HepG2 (cell line): ENCODE measurements around the gene TUBA4B. TPM values are rescaled to one million over a fixed set of nuclear protein-coding genes. Genes with fewer than 3 reads are reported as not detected.

ENCODE experiments used
- ATF2 ChIP-seq: sonication (generic); formaldehyde crosslinking; IDR thresholded peaks from 2 replicates; pipeline ENCODE4 v1.4.0; 2020; ENCODE audit warnings: missing genetic modification reagents
- ATF4 ChIP-seq, 2 experiments: fragments of 450-650 bp in 1 of 2; sonication (generic) in 1 of 2; formaldehyde crosslinking; IDR thresholded peaks; 2 replicates each; pipeline versions ENCODE4 v1.5.0 to v1.8.0; 2020 to 2022; ENCODE audit warnings: mild to moderate bottlenecking in 1 of 2, missing genetic modification reagents in 1 of 2
- CCAR2 ChIP-seq: fragments of 200-400 bp; formaldehyde crosslinking; optimal IDR thresholded peaks from 2 replicates; pipeline ENCODE3; 2018; ENCODE audit warnings: low read depth, mild to moderate bottlenecking, low read length, moderate library complexity
- CEBPZ ChIP-seq: IDR thresholded peaks from 2 replicates; pipeline ENCODE4 v1.6.1; 2012; ENCODE audit warnings: low read length, improper control_type of control experiment
- CREB1 ChIP-seq, 2 experiments: fragments of 450-650 bp in 1 of 2; IDR thresholded peaks; 2 replicates each; pipeline ENCODE4 v1.6.1; 2016 to 2017; ENCODE audit warnings: control low read depth in 1 of 2, mild to moderate bottlenecking in 1 of 2, missing compliant biosample characterization in 1 of 2, missing genetic modification characterization in 1 of 2
- GABPB1 ChIP-seq: IDR thresholded peaks from 2 replicates; pipeline ENCODE4 v1.6.1; 2016; ENCODE audit warnings: mild to moderate bottlenecking, missing genetic modification reagents, moderate library complexity, missing compliant biosample characterization
- GATAD2A ChIP-seq: IDR thresholded peaks from 2 replicates; pipeline ENCODE4 v1.6.1; 2016
- HIVEP1 ChIP-seq: sonication (generic); formaldehyde crosslinking; IDR thresholded peaks from 2 replicates; pipeline ENCODE4 v1.4.0; 2020; ENCODE audit warnings: mild to moderate bottlenecking, missing genetic modification reagents
- SALL1 ChIP-seq: sonication (generic); formaldehyde crosslinking; IDR thresholded peaks from 2 replicates; pipeline ENCODE4 v1.8.0; 2022; ENCODE audit warnings: mild to moderate bottlenecking, missing genetic modification reagents
- SUZ12 ChIP-seq: fragments of 150-350 bp; IDR thresholded peaks from 2 replicates; pipeline ENCODE4 v1.6.1; 2014; ENCODE audit warnings: low read depth, low read length
- TAF1 ChIP-seq: sonication (generic); formaldehyde crosslinking; IDR thresholded peaks from 2 replicates; pipeline ENCODE4 v1.4.0; 2020; ENCODE audit warnings: missing genetic modification reagents
- THYN1 ChIP-seq: sonication (generic); formaldehyde crosslinking; IDR thresholded peaks from 2 replicates; pipeline ENCODE4 v1.8.1; 2023; ENCODE audit warnings: low read depth, mild to moderate bottlenecking, moderate library complexity, missing genetic modification reagents, borderline replicate concordance
- TP53 ChIP-seq: sonication (generic); formaldehyde crosslinking; conservative IDR thresholded peaks from 2 replicates; pipeline ENCODE4 v1.4.0; 2020; ENCODE audit warnings: missing genetic modification reagents
- ZBTB3 ChIP-seq: sonication (generic); formaldehyde crosslinking; IDR thresholded peaks from 2 replicates; pipeline ENCODE4 v1.4.0; 2020; ENCODE audit warnings: low read depth, mild to moderate bottlenecking, moderate library complexity, missing genetic modification reagents, borderline replicate concordance
- ZEB1 ChIP-seq: IDR thresholded peaks from 2 replicates; pipeline ENCODE4 v1.6.1; 2012; ENCODE audit warnings: mild to moderate bottlenecking, low read depth, inconsistent platforms; ENCODE audit not compliant: insufficient replicate concordance
- ZNF17 ChIP-seq: sonication (generic); formaldehyde crosslinking; IDR thresholded peaks from 2 replicates; pipeline ENCODE4 v1.5.0; 2020; ENCODE audit warnings: mild to moderate bottlenecking, missing genetic modification reagents
- ZNF326 ChIP-seq: sonication (generic); formaldehyde crosslinking; IDR thresholded peaks from 2 replicates; pipeline ENCODE4 v1.4.0; 2020; ENCODE audit warnings: missing genetic modification reagents, borderline replicate concordance
- ZNF350 ChIP-seq: sonication (generic); formaldehyde crosslinking; IDR thresholded peaks from 2 replicates; pipeline ENCODE4 v1.4.0; 2020; ENCODE audit warnings: mild to moderate bottlenecking, low read depth, missing genetic modification reagents, borderline replicate concordance
- ZNF382 ChIP-seq: sonication (generic); formaldehyde crosslinking; IDR thresholded peaks from 2 replicates; pipeline ENCODE4 v1.5.0; 2020; ENCODE audit warnings: missing genetic modification reagents, mild to moderate bottlenecking, borderline replicate concordance
- ZNF660 ChIP-seq: sonication (generic); formaldehyde crosslinking; IDR thresholded peaks from 2 replicates; pipeline ENCODE4 v1.5.1; 2020; ENCODE audit warnings: mild to moderate bottlenecking, low read depth, missing genetic modification reagents, borderline replicate concordance
- ZNF737 ChIP-seq: sonication (generic); formaldehyde crosslinking; IDR thresholded peaks from 2 replicates; pipeline ENCODE4 v1.5.0; 2020; ENCODE audit warnings: missing genetic modification reagents, mild to moderate bottlenecking, borderline replicate concordance
- ZSCAN12 ChIP-seq: sonication (generic); formaldehyde crosslinking; IDR thresholded peaks from 2 replicates; pipeline ENCODE4 v1.9.0; 2021; ENCODE audit warnings: mild to moderate bottlenecking, missing genetic modification reagents
- polyA plus RNA-seq, 8 experiments: library from polyadenylated mRNA; depleted of rRNA in 3 of 8; stranded (reverse) in 7 of 8; unstranded in 1 of 8; fragments of >200 nt; fragmentation: Illumina TruSeq in 4 of 8; extraction: Trizol in 4 of 8; gene quantifications; 2 replicates each; pipeline versions ENCODE4 v1.2.1 to v1.2.3, GENCODE V29; 2011 to 2016; ENCODE audit warnings: low read depth in 4 of 8, missing spikeins in 1 of 8, mixed read lengths in 1 of 8; ENCODE audit not compliant: insufficient read depth in 1 of 8
- total RNA-seq, 5 experiments: library from RNA; depleted of rRNA; stranded (reverse); fragments of >200 nt; fragmentation: Illumina TruSeq; extraction: Trizol; gene quantifications; 2 replicates each; pipeline ENCODE4 v1.2.3, GENCODE V29; 2016; ENCODE audit warnings: low read depth in 1 of 5

The TUBA4B gene
- total and polyA plus RNA-seq, 2 of the 13 experiments (the other 11 are each of a cell fraction or from before 2014, with no cell fraction given), result 0.18 to 0.22 TPM

GRCh38 chr2:219308142-219309101 is 55.4 kb downstream of the TUBA4B start (continued):
- TF ChIP-seq THYN1 (CRISPR knock-in tag) (no peak), ZNF660 (peak; percentile 78; the same call in 1 of the 2 replicates), TP53 (peak; percentile 80; the same call in 1 of the 2 replicates), ZNF737 (CRISPR knock-in tag) (peak; percentile 89), ZBTB3 (CRISPR knock-in tag) (peak; percentile 57; the same call in 1 of the 2 replicates), GABPB1 (CRISPR knock-in tag) (peak; percentile 73), ATF2 (CRISPR knock-in tag) (peak; percentile 95), ZNF17 (CRISPR knock-in tag) (peak; percentile 59; the same call in 1 of the 2 replicates), HIVEP1 (peak; percentile 58; the same call in 1 of the 2 replicates), CREB1 (IDR thresholded peaks at IDR 0.05) (no peak), CREB1 (CRISPR knock-in tag; IDR thresholded peaks at IDR 0.05) (no peak), ZEB1 (no peak), ZNF326 (CRISPR knock-in tag) (no peak), SALL1 (peak; percentile 97), GATAD2A (peak; percentile 62), ZNF382 (CRISPR knock-in tag) (no peak), CCAR2 (no peak), CEBPZ (no peak), ATF4 (CRISPR knock-in tag; IDR thresholded peaks at IDR 0.05) (peak in 1 of 2 experiments; percentile 75; a peak in 2 of 4 replicates), TAF1 (CRISPR knock-in tag) (0 out of 2 replicates have a peak, but pooled peaks have one; percentile 30), SUZ12 (0 out of 2 replicates have a peak, but pooled peaks have one; percentile 8), ZNF350 (CRISPR knock-in tag) (peak; percentile 60; the same call in 1 of the 2 replicates), ZSCAN12 (peak; percentile 98)
